Measurements from ENCODE around the gene PSMF1. TPM values are rescaled to one million over a fixed set of nuclear protein-coding genes. Genes with fewer than 3 reads are reported as not detected.

Gene PSMF1
- total and polyA plus RNA-seq, 9 of the 15 experiments (the other 6 are each of a cell fraction or from before 2014, with no cell fraction given), result 8.5 to 192 (median 33.2) TPM

DNA sequence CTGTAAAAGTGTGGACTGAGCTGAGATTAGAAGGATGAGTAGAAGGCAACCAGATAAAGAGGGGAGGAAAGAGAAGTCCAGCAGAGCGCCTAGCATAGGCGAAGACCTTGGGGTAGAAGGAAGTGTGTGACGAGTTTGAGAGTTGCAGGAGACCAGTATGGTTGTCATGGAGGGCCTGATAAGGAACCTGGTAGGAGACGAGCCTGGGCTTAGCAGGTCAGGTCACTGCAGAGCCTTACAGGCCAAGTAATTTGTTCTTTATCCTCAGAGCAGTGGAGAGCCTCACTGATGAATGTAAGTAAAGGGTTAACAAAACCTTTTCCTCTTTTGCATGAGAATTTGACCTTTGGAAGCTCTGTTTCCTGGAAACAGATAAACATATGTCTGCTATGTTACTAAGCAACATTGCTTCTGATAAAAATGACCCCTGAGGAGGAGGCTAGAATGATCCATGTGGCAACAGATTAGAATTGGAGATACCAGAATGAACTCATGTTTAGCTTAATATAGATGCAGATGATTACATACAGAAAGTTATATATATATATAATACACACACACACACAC is 69.3 kb downstream of the PSMF1 start (continued):
- TF ChIP-seq, protein P1, sequence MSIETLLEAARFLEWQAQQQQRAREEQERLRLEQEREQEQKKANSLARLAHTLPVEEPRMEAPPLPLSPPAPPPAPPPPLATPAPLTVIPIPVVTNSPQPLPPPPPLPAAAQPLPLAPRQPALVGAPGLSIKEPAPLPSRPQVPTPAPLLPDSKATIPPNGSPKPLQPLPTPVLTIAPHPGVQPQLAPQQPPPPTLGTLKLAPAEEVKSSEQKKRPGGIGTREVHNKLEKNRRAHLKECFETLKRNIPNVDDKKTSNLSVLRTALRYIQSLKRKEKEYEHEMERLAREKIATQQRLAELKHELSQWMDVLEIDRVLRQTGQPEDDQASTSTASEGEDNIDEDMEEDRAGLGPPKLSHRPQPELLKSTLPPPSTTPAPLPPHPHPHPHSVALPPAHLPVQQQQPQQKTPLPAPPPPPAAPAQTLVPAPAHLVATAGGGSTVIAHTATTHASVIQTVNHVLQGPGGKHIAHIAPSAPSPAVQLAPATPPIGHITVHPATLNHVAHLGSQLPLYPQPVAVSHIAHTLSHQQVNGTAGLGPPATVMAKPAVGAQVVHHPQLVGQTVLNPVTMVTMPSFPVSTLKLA (conservative IDR thresholded peaks at IDR 0.05), result peak; percentile 15 to 59; a peak in 2 of 4 replicates
- peak; percentile 60 for TF ChIP-seq GATA2 (CRISPR knock-in tag; IDR thresholded peaks at IDR 0.05)
- peak in 1 of 2 experiments; percentile 88; a peak in 1 of 3 replicates for TF ChIP-seq CBX3 (IDR thresholded peaks at IDR 0.05; ENCODE audit: borderline replicate concordance in 1 of 2, low read length in 2 of 2)
- peak; percentile 75 for TF ChIP-seq MXI1 (IDR thresholded peaks at IDR 0.05; ENCODE audit: low read depth, low read length)
- TF ChIP-seq, protein P2, sequence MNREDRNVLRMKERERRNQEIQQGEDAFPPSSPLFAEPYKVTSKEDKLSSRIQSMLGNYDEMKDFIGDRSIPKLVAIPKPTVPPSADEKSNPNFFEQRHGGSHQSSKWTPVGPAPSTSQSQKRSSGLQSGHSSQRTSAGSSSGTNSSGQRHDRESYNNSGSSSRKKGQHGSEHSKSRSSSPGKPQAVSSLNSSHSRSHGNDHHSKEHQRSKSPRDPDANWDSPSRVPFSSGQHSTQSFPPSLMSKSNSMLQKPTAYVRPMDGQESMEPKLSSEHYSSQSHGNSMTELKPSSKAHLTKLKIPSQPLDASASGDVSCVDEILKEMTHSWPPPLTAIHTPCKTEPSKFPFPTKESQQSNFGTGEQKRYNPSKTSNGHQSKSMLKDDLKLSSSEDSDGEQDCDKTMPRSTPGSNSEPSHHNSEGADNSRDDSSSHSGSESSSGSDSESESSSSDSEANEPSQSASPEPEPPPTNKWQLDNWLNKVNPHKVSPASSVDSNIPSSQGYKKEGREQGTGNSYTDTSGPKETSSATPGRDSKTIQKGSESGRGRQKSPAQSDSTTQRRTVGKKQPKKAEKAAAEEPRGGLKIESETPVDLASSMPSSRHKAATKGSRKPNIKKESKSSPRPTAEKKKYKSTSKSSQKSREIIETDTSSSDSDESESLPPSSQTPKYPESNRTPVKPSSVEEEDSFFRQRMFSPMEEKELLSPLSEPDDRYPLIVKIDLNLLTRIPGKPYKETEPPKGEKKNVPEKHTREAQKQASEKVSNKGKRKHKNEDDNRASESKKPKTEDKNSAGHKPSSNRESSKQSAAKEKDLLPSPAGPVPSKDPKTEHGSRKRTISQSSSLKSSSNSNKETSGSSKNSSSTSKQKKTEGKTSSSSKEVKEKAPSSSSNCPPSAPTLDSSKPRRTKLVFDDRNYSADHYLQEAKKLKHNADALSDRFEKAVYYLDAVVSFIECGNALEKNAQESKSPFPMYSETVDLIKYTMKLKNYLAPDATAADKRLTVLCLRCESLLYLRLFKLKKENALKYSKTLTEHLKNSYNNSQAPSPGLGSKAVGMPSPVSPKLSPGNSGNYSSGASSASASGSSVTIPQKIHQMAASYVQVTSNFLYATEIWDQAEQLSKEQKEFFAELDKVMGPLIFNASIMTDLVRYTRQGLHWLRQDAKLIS (CRISPR knock-in tag; IDR thresholded peaks at IDR 0.05), result no peak
- TF ChIP-seq, protein P3, sequence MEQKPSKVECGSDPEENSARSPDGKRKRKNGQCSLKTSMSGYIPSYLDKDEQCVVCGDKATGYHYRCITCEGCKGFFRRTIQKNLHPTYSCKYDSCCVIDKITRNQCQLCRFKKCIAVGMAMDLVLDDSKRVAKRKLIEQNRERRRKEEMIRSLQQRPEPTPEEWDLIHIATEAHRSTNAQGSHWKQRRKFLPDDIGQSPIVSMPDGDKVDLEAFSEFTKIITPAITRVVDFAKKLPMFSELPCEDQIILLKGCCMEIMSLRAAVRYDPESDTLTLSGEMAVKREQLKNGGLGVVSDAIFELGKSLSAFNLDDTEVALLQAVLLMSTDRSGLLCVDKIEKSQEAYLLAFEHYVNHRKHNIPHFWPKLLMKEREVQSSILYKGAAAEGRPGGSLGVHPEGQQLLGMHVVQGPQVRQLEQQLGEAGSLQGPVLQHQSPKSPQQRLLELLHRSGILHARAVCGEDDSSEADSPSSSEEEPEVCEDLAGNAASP (IDR thresholded peaks at IDR 0.05), result no peak
- peak; percentile 54; the same call in 1 of the 2 replicates for TF ChIP-seq GATAD2B (IDR thresholded peaks at IDR 0.05; ENCODE audit: borderline replicate concordance)
- peak; percentile 49; the same call in 1 of the 2 replicates for TF ChIP-seq ELF4 (CRISPR knock-in tag; IDR thresholded peaks at IDR 0.05)
- TF ChIP-seq KDM1A (IDR thresholded peaks at IDR 0.05), result peak; percentile 65 to 78
- TF ChIP-seq ZNF134 (CRISPR knock-in tag; conservative IDR thresholded peaks at IDR 0.05), result 0 out of 2 replicates have a peak, but pooled peaks have one; percentile 19
- TF ChIP-seq FOXK2 (conservative IDR thresholded peaks at IDR 0.05 in 1 of 2, IDR thresholded peaks at IDR 0.05 in 1 of 2; ENCODE audit: low read depth in 2 of 2), result peak in 1 of 2 experiments; percentile 15; a peak in 1 of 4 replicates
- peak; percentile 39; the same call in 1 of the 2 replicates for TF ChIP-seq BCOR (IDR thresholded peaks at IDR 0.05)
- TF ChIP-seq NRF1 (conservative IDR thresholded peaks at IDR 0.05 in 1 of 2, IDR thresholded peaks at IDR 0.05 in 1 of 2), result 0 out of 4 replicates have a peak, but pooled peaks of 1 of the 2 experiments have one; percentile 15
- TF ChIP-seq MEF2D (tag; conservative IDR thresholded peaks at IDR 0.05; ENCODE audit: low read depth), result 0 out of 2 replicates have a peak, but pooled peaks have one; percentile 26
- no peak for TF ChIP-seq ETS2 (tag; IDR thresholded peaks at IDR 0.05; ENCODE audit: borderline replicate concordance, poor library complexity, severe bottlenecking)
- TF ChIP-seq MAZ (CRISPR knock-in tag; conservative IDR thresholded peaks at IDR 0.05 in 1 of 2, IDR thresholded peaks at IDR 0.05 in 1 of 2), result peak in 1 of 2 experiments; percentile 59; a peak in 2 of 4 replicates
- no peak for TF ChIP-seq HNRNPUL1 (IDR thresholded peaks at IDR 0.05; ENCODE audit: low read length)
- peak; percentile 92 for TF ChIP-seq RFX1 (IDR thresholded peaks at IDR 0.05)
- TF ChIP-seq GABPA (tag; conservative IDR thresholded peaks at IDR 0.05; ENCODE audit: low read depth), result peak; percentile 46; the same call in 1 of the 2 replicates
- peak in 1 of 2 experiments; percentile 75; a peak in 3 of 4 replicates for TF ChIP-seq TBL1XR1 (IDR thresholded peaks at IDR 0.05; ENCODE audit: low read length in 2 of 2)
- peak; percentile 39 for TF ChIP-seq NFIC (IDR thresholded peaks at IDR 0.05)
- no peak for TF ChIP-seq NCOA6 (IDR thresholded peaks at IDR 0.05)
